Measurements from ENCODE around the gene IVL. TPM values are rescaled to one million over a fixed set of nuclear protein-coding genes. Genes with fewer than 3 reads are reported as not detected.

Gene IVL
- total and polyA plus RNA-seq, 4 experiments from 2014 or later, result not detected

GRCh38 chr1:152880907-152881306, 27.4 kb upstream of the IVL start:
- no peaks in the 10 kb centered on the region for H3K27me3 ChIP-seq (ENCODE audit: insufficient read depth, low read length)
- no peaks in the 10 kb centered on the region for H3K9me3 Mint-ChIP-seq

GRCh38 chr1:152884085-152884484, 24.3 kb upstream of the IVL start:
- H3K4me3 Mint-ChIP-seq, result no peak overlapping the region
- no peaks in the 10 kb centered on the region for H3K9me3 Mint-ChIP-seq
- no peaks in the 10 kb centered on the region for H3K27me3 ChIP-seq (ENCODE audit: insufficient read depth, low read length)
- peak overlapping the region in 1 of 7 donors; percentile 30 for H3K27ac Mint-ChIP-seq
- H3K27ac ChIP-seq (ENCODE audit: low read depth, low read length), result no peak overlapping the region
- H3K4me1 ChIP-seq (ENCODE audit: insufficient read depth, low read length), result no peaks in the 10 kb centered on the region
- H3K36me3 ChIP-seq (ENCODE audit: insufficient read depth, low read length), result no peaks in the 10 kb centered on the region
- DNase-seq, result no peak
- POLR2A ChIA-PET (ENCODE audit: partially characterized antibody), result no interaction called here
- H3K4me1 Mint-ChIP-seq, result peaks cover 0 to 14% (median 6%) of the 10 kb centered on the region in 4 donors
- H3K36me3 Mint-ChIP-seq, result no peaks in the 10 kb centered on the region
- H3K4me3 ChIP-seq (ENCODE audit: low read length in 2 of 2), result no peak overlapping the region
- CTCF ChIA-PET (ENCODE audit: partially characterized antibody), result no interaction called here
- intact Hi-C loops (cut with micrococcal nuclease), result no loop called here
- no peaks in the 10 kb centered on the region for H3K9me3 ChIP-seq (ENCODE audit: control insufficient read depth in 1 of 2, low read length in 2 of 2)
- peaks cover 3 to 4% of the 10 kb centered on the region in 2 donors for H3K27me3 Mint-ChIP-seq

More at GRCh38 chr1:152880907-152881306, 27.4 kb upstream of the IVL start:
- peak overlapping the region in 1 of 8 donors; percentile 35 for H3K4me3 Mint-ChIP-seq
- H3K4me1 Mint-ChIP-seq, result peaks cover 0 to 14% (median 7%) of the 10 kb centered on the region in 4 donors
- H3K27ac ChIP-seq (ENCODE audit: low read depth, low read length), result no peak overlapping the region
- no peak overlapping the region for H3K4me3 ChIP-seq (ENCODE audit: low read length in 2 of 2)
- H3K27ac Mint-ChIP-seq, result no peak overlapping the region
- H3K36me3 Mint-ChIP-seq, result no peaks in the 10 kb centered on the region
- CTCF ChIA-PET (ENCODE audit: partially characterized antibody), result interaction anchor here (0.7 kb wide), 1 partner anchor 24 kb away, joined by 3 read pairs; no protein-coding TSS in a partner anchor
- no peak for DNase-seq
- POLR2A ChIA-PET (ENCODE audit: partially characterized antibody), result no interaction called here
- H3K4me1 ChIP-seq (ENCODE audit: insufficient read depth, low read length), result no peaks in the 10 kb centered on the region
- no peaks in the 10 kb centered on the region for H3K9me3 ChIP-seq (ENCODE audit: control insufficient read depth in 1 of 2, low read length in 2 of 2)
- H3K27me3 Mint-ChIP-seq, result peaks cover 7 to 12% of the 10 kb centered on the region in 2 donors
- H3K36me3 ChIP-seq (ENCODE audit: insufficient read depth, low read length), result no peaks in the 10 kb centered on the region
- intact Hi-C loops (cut with micrococcal nuclease), result no loop called here

DNA sequence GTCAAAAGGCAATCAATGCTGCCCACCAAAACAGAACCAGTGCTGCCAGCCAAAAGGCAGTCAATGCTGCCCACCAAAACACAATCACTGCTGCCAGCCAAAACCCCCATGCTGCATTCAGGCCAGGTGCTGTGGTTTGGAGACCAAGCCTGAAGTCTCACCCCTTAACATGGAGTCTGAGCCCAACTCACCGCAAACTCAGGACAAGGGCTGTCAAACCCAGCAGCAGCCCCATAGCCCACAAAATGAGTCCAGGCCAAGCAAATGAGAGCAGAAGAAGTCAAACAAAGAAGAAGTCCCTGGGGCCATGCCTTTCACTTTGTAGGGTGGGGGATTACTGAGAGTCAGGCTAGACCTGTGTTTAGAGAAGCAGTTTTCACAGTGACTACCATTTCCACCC, 23.8 kb upstream of the IVL start:
- Mint-ChIP-seq H3K36me3 (no peaks in the 10 kb centered on the region), H3K27me3 (peaks cover 3 to 4% of the 10 kb centered on the region in 2 donors), H3K27ac (no peak overlapping the region), H3K4me1 (peaks cover 0 to 14% (median 6%) of the 10 kb centered on the region in 4 donors), H3K4me3 (no peak overlapping the region), H3K9me3 (no peaks in the 10 kb centered on the region)
- no peaks in the 10 kb centered on the region for H3K27me3 ChIP-seq (ENCODE audit: insufficient read depth, low read length)
- intact Hi-C loops (cut with micrococcal nuclease), result no loop called here
- DNase-seq, result no peak
- H3K4me3 ChIP-seq (ENCODE audit: low read length in 2 of 2), result no peak overlapping the region
- no peak overlapping the region for H3K27ac ChIP-seq (ENCODE audit: low read depth, low read length)
- ChIA-PET POLR2A (ENCODE audit: partially characterized antibody) (no interaction called here), CTCF (ENCODE audit: partially characterized antibody) (no interaction called here)
- H3K9me3 ChIP-seq (ENCODE audit: control insufficient read depth in 1 of 2, low read length in 2 of 2), result no peaks in the 10 kb centered on the region
- H3K4me1 ChIP-seq (ENCODE audit: insufficient read depth, low read length), result no peaks in the 10 kb centered on the region
- H3K36me3 ChIP-seq (ENCODE audit: insufficient read depth, low read length), result no peaks in the 10 kb centered on the region

GRCh38 chr1:152884966-152885624, 23.3 kb upstream of the IVL start:
- no peak overlapping the region for H3K27ac ChIP-seq (ENCODE audit: low read depth, low read length)
- no peaks in the 10 kb centered on the region for H3K36me3 Mint-ChIP-seq
- no peaks in the 10 kb centered on the region for H3K36me3 ChIP-seq (ENCODE audit: insufficient read depth, low read length)
- intact Hi-C loops (cut with micrococcal nuclease), result no loop called here
- no peaks in the 10 kb centered on the region for H3K9me3 Mint-ChIP-seq
- H3K9me3 ChIP-seq (ENCODE audit: control insufficient read depth in 1 of 2, low read length in 2 of 2), result no peaks in the 10 kb centered on the region
- ChIA-PET CTCF (ENCODE audit: partially characterized antibody) (no interaction called here), POLR2A (ENCODE audit: partially characterized antibody) (no interaction called here)
- no peak overlapping the region for H3K4me3 ChIP-seq (ENCODE audit: low read length in 2 of 2)
- H3K27me3 Mint-ChIP-seq, result peaks cover 5 to 8% of the 10 kb centered on the region in 2 donors
- H3K4me1 Mint-ChIP-seq, result peaks cover 0 to 10% (median 4%) of the 10 kb centered on the region in 4 donors
- no peak overlapping the region for H3K27ac Mint-ChIP-seq
- no peaks in the 10 kb centered on the region for H3K4me1 ChIP-seq (ENCODE audit: insufficient read depth, low read length)
- no peak for DNase-seq
- no peaks in the 10 kb centered on the region for H3K27me3 ChIP-seq (ENCODE audit: insufficient read depth, low read length)
- no peak overlapping the region for H3K4me3 Mint-ChIP-seq

- no peaks in the 10 kb centered on the region for H3K4me1 ChIP-seq (ENCODE audit: insufficient read depth, low read length)
- H3K36me3 ChIP-seq (ENCODE audit: insufficient read depth, low read length), result no peaks in the 10 kb centered on the region
- Mint-ChIP-seq H3K27ac (no peak overlapping the region), H3K9me3 (no peaks in the 10 kb centered on the region), H3K36me3 (no peaks in the 10 kb centered on the region), H3K27me3 (peaks cover 8 to 9% of the 10 kb centered on the region in 2 donors), H3K4me1 (peaks cover 0 to under 1% (median 0%) of the 10 kb centered on the region in 4 donors), H3K4me3 (no peak overlapping the region)
- no peaks in the 10 kb centered on the region for H3K9me3 ChIP-seq (ENCODE audit: control insufficient read depth in 1 of 2, low read length in 2 of 2)
- CTCF ChIA-PET (ENCODE audit: partially characterized antibody), result no interaction called here
- H3K27ac ChIP-seq (ENCODE audit: low read depth, low read length), result no peak overlapping the region
- DNase-seq, result no peak
- POLR2A ChIA-PET (ENCODE audit: partially characterized antibody), result no interaction called here
- no peak overlapping the region for H3K4me3 ChIP-seq (ENCODE audit: low read length in 2 of 2)
- no peaks in the 10 kb centered on the region for H3K27me3 ChIP-seq (ENCODE audit: insufficient read depth, low read length)
- intact Hi-C loops (cut with micrococcal nuclease), result no loop called here
These were observed 22.3 kb upstream of the IVL start for GRCh38 chr1:152886085-152886484.

DNA sequence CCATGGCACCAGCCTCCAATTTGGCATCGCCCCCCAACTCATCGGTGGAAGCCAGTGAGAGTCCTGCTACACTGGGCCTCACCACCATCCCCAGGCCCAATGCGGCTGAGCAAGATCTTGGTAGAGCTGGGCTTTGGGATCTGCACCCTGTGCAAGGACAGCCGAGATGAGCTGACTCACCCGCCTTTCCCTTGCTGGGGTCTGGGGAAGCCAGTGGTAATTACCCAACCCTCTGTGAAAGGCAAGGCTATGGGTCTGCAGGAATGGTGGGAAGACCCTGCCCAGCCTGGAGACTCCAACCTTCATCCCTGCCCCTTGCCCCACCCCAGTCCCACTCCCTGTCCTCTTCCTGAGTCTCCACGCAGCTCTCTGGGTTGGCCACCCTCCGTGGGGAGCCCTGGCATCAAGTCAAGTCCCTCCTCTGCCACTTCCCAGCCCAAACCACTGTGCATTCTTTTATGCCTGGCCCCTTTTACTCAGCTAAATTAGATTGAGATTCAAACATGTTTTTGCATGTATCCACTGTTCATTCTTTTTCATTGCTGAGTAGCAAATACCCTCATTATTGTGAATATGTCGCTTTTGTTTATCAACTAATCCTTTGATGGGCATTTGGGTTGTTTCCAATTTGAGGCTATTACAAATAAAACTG, 21.5 kb upstream of the IVL start:
- Histone ChIP-seq H3K9me3 (ENCODE audit: control insufficient read depth in 1 of 2, low read length in 2 of 2) (no peaks in the 10 kb centered on the region), H3K36me3 (ENCODE audit: insufficient read depth, low read length) (no peaks in the 10 kb centered on the region), H3K4me1 (ENCODE audit: insufficient read depth, low read length) (no peaks in the 10 kb centered on the region), H3K27ac (ENCODE audit: low read depth, low read length) (no peak overlapping the region), H3K4me3 (ENCODE audit: low read length in 2 of 2) (no peak overlapping the region), H3K27me3 (ENCODE audit: insufficient read depth, low read length) (no peaks in the 10 kb centered on the region)
- intact Hi-C loops (cut with micrococcal nuclease), result no loop called here
- CTCF ChIA-PET (ENCODE audit: partially characterized antibody), result interaction anchor here (1.1 kb wide), 1 partner anchor 11 kb away, joined by 3 read pairs; no protein-coding TSS in a partner anchor
- no peak for DNase-seq
- no peak overlapping the region for H3K4me3 Mint-ChIP-seq
- peaks cover 11 to 12% of the 10 kb centered on the region in 2 donors for H3K27me3 Mint-ChIP-seq
- H3K9me3 Mint-ChIP-seq, result no peaks in the 10 kb centered on the region
- no peaks in the 10 kb centered on the region for H3K36me3 Mint-ChIP-seq
- no peaks in the 10 kb centered on the region for H3K4me1 Mint-ChIP-seq
- H3K27ac Mint-ChIP-seq, result no peak overlapping the region
- POLR2A ChIA-PET (ENCODE audit: partially characterized antibody), result no interaction called here

GRCh38 chr1:152888126-152888525, 20.2 kb upstream of the IVL start:
- intact Hi-C loops (cut with micrococcal nuclease), result no loop called here
- Histone ChIP-seq H3K27me3 (ENCODE audit: insufficient read depth, low read length) (no peaks in the 10 kb centered on the region), H3K27ac (ENCODE audit: low read depth, low read length) (no peak overlapping the region), H3K4me1 (ENCODE audit: insufficient read depth, low read length) (no peaks in the 10 kb centered on the region), H3K4me3 (ENCODE audit: low read length in 2 of 2) (no peak overlapping the region), H3K36me3 (ENCODE audit: insufficient read depth, low read length) (no peaks in the 10 kb centered on the region), H3K9me3 (ENCODE audit: control insufficient read depth in 1 of 2, low read length in 2 of 2) (no peaks in the 10 kb centered on the region)
- Mint-ChIP-seq H3K4me3 (no peak overlapping the region), H3K27ac (no peak overlapping the region), H3K9me3 (no peaks in the 10 kb centered on the region), H3K36me3 (no peaks in the 10 kb centered on the region), H3K4me1 (no peaks in the 10 kb centered on the region), H3K27me3 (peaks cover 11 to 12% of the 10 kb centered on the region in 2 donors)
- POLR2A ChIA-PET (ENCODE audit: partially characterized antibody), result interaction anchor here (0.6 kb wide), 1 partner anchor 11 kb away, joined by 4 read pairs; no protein-coding TSS in a partner anchor
- CTCF ChIA-PET (ENCODE audit: partially characterized antibody), result no interaction called here
- DNase-seq, result no peak
